CD4-positive, alpha-beta T cell (primary cell): ENCODE results near the gene NHLRC3. TPM values are rescaled to one million over a fixed set of nuclear protein-coding genes. Genes with fewer than 3 reads are reported as not detected.
A peak's percentile ranks its signal among the peaks of the same experiment; 100 is the strongest.

Experiments
- ATAC-seq: fragments of 200-7000 bp; cut with Tn5 transposase; one replicate; pipeline ENCODE4 v1.10.0; 2022; ENCODE audit warnings: mild to moderate bottlenecking; ENCODE audit not compliant: poor library complexity
- CTCF ChIA-PET: fragments of 350-600 bp; sonication (Branson Sonifier 250); formaldehyde crosslinking; loops from one replicate; lab custom pipeline; 2021; ENCODE audit warnings: antibody characterized with exemption, inconsistent platforms; lab: Charles Lee
- POLR2A ChIA-PET: fragments of 350-600 bp; sonication (Branson Sonifier 250); formaldehyde crosslinking; loops from one replicate; lab custom pipeline; 2021; ENCODE audit warnings: antibody characterized with exemption, inconsistent platforms; lab: Charles Lee
- DNase-seq, 14 experiments: peaks; one replicate each; pipeline ENCODE4 v3.0.0-alpha.2; 2013 to 2020; ENCODE audit warnings: mixed read lengths in 2 of 14
- H3K27ac ChIP-seq, 2 donors: one replicate each; pipeline versions ENCODE4 v1.5.1 to v1.7.0; 2013; ENCODE audit warnings: low read length in 2 of 2, low read depth in 1 of 2, mild to moderate bottlenecking in 1 of 2
- H3K27me3 ChIP-seq, 2 experiments: 1 replicate in 1 of 2; 2 replicates in 1 of 2; pipeline versions ENCODE4 v1.6.1 to v1.7.0; 2013; ENCODE audit warnings: low read length in 2 of 2, control low read depth in 1 of 2, mild to moderate bottlenecking in 1 of 2, moderate library complexity in 1 of 2; ENCODE audit not compliant: insufficient read depth in 2 of 2, control insufficient read depth in 1 of 2
- H3K36me3 ChIP-seq: one replicate; pipeline ENCODE4 v1.6.1; 2013; ENCODE audit warnings: low read length, control low read depth; ENCODE audit not compliant: insufficient read depth
- H3K4me1 ChIP-seq: one replicate; pipeline ENCODE4 v1.6.1; 2013; ENCODE audit warnings: low read length, control low read depth; ENCODE audit not compliant: insufficient read depth
- H3K4me3 ChIP-seq: one replicate; pipeline ENCODE4 v1.5.1; 2013; ENCODE audit warnings: mild to moderate bottlenecking, low read length, moderate library complexity
- H3K9me3 ChIP-seq, 2 experiments: 1 replicate in 1 of 2; 2 replicates in 1 of 2; pipeline versions ENCODE4 v1.6.1 to v1.7.0; 2013; ENCODE audit warnings: low read length in 2 of 2, mild to moderate bottlenecking in 2 of 2, control low read depth in 1 of 2, moderate library complexity in 1 of 2; ENCODE audit not compliant: control insufficient read depth in 1 of 2, insufficient read depth in 1 of 2
- H3K27ac Mint-ChIP-seq: one replicate; pipeline ENCODE4 v1.8.0; 2020; ENCODE audit warnings: mixed read lengths
- H3K27me3 Mint-ChIP-seq: one replicate; pipeline ENCODE4 v1.8.0; 2021; ENCODE audit warnings: mixed read lengths
- H3K36me3 Mint-ChIP-seq: one replicate; pipeline ENCODE4 v1.8.0; 2021; ENCODE audit warnings: low read depth, mixed read lengths
- H3K4me1 Mint-ChIP-seq: one replicate; pipeline ENCODE4 v1.8.0; 2021; ENCODE audit warnings: low read depth, mixed read lengths
- H3K4me3 Mint-ChIP-seq: one replicate; pipeline ENCODE4 v1.8.0; 2020; ENCODE audit warnings: mild to moderate bottlenecking, mixed read lengths
- H3K9me3 Mint-ChIP-seq: one replicate; pipeline ENCODE4 v1.8.0; 2020; ENCODE audit warnings: mixed read lengths
- CTCF ChIP-seq: fragments of 200-600 bp; IDR thresholded peaks from one replicate; pipeline ENCODE4 v1.8.0; 2022; ENCODE audit warnings: antibody characterized with exemption, mild to moderate bottlenecking
- intact Hi-C, 2 experiments: fragments of 100-400 bp; cut with DNase I in 1 of 2; cut with micrococcal nuclease in 1 of 2; formaldehyde crosslinking; loops; one replicate each; pipeline versions ENCODE4 v1.15.1 to v1.9.0; 2023 to 2025; cut with DNase I, micrococcal nuclease
- total RNA-seq, 174 experiments: library from RNA in 2 of 174; stranded (reverse) in 2 of 174; gene quantifications; one replicate each; pipeline ENCODE4 v1.2.3 and lab custom pipeline; 2021 to 2026

NHLRC3 gene
- total RNA-seq, 2 experiments from 2014 or later, result 3.9 to 5.9 TPM

- Mint-ChIP-seq H3K4me3 (no peak overlapping the region), H3K27ac (no peak overlapping the region), H3K27me3 (no peaks in the 10 kb centered on the region), H3K9me3 (no peaks in the 10 kb centered on the region), H3K4me1 (no peaks in the 10 kb centered on the region), H3K36me3 (peaks cover 80% of the 10 kb centered on the region)
- DNase-seq (no peak), ATAC-seq (no peak)
- intact Hi-C loops, result no loop called here
- H3K36me3 ChIP-seq, result peaks cover 84% of the 10 kb centered on the region
- no peak overlapping the region for H3K4me3 ChIP-seq
- no peak for TF ChIP-seq CTCF
- no peaks in the 10 kb centered on the region for H3K4me1 ChIP-seq
- H3K9me3 ChIP-seq, result no peaks in the 10 kb centered on the region
- POLR2A ChIA-PET, result no interaction called here
- no peak overlapping the region for H3K27ac ChIP-seq
- CTCF ChIA-PET, result no interaction called here
- no peaks in the 10 kb centered on the region for H3K27me3 ChIP-seq
These were observed 12.8 kb upstream of the NHLRC3 start for GRCh38 chr13:39025433-39025839.

- no peak overlapping the region for H3K27ac ChIP-seq
- Mint-ChIP-seq H3K4me1 (peaks cover 52% of the 10 kb centered on the region), H3K4me3 (no peak overlapping the region), H3K36me3 (peaks cover 44% of the 10 kb centered on the region), H3K9me3 (no peaks in the 10 kb centered on the region), H3K27me3 (no peaks in the 10 kb centered on the region), H3K27ac (peak overlapping the region; percentile 47)
- no peaks in the 10 kb centered on the region for H3K9me3 ChIP-seq
- intact Hi-C loops, result loop anchor here in 1 of 2 experiments (10.0 kb wide), 1 partner anchor 1977 kb away; the partner anchor contains the start of gene SUPT20H
- TF ChIP-seq CTCF, result no peak
- peaks cover 30% of the 10 kb centered on the region for H3K36me3 ChIP-seq
- ChIA-PET POLR2A (no interaction called here), CTCF (no interaction called here)
- ATAC-seq, result no peak
- H3K4me1 ChIP-seq, result peaks cover 4% of the 10 kb centered on the region
- DNase-seq, result no peak
- no peaks in the 10 kb centered on the region for H3K27me3 ChIP-seq
- H3K4me3 ChIP-seq, result no peak overlapping the region
These were observed 6.1 kb upstream of the NHLRC3 start for GRCh38 chr13:39032150-39032549.

- no peaks in the 10 kb centered on the region for H3K27me3 Mint-ChIP-seq
- no peaks in the 10 kb centered on the region for H3K9me3 ChIP-seq
- TF ChIP-seq CTCF, result no peak
- peaks cover 46% of the 10 kb centered on the region for H3K36me3 Mint-ChIP-seq
- CTCF ChIA-PET, result no interaction called here
- no peaks in the 10 kb centered on the region for H3K9me3 Mint-ChIP-seq
- H3K4me3 Mint-ChIP-seq, result no peak overlapping the region
- ATAC-seq (no peak), DNase-seq (no peak)
- H3K27ac Mint-ChIP-seq, result peak overlapping the region; percentile 26
- no peak overlapping the region for H3K4me3 ChIP-seq
- H3K4me1 Mint-ChIP-seq, result peaks cover 66% of the 10 kb centered on the region
- H3K27me3 ChIP-seq, result no peaks in the 10 kb centered on the region
- no peak overlapping the region for H3K27ac ChIP-seq
- peaks cover 14% of the 10 kb centered on the region for H3K36me3 ChIP-seq
- peaks cover 8% of the 10 kb centered on the region for H3K4me1 ChIP-seq
- intact Hi-C loops, result loop anchor here in 1 of 2 experiments (10.0 kb wide), 1 partner anchor 1979 kb away; the partner anchor contains the start of gene SUPT20H
- POLR2A ChIA-PET, result interaction anchor here (0.8 kb wide), 1 partner anchor 27 kb away, joined by 3 read pairs; no protein-coding TSS in a partner anchor
These were observed 4.2 kb upstream of the NHLRC3 start for GRCh38 chr13:39034085-39034484.
